Stimulated activated CD4-positive, alpha-beta T cell treated with anti-CD3 and anti-CD28 coated beads, Interleukin-15, amount 100 ng/mL, for 48 hours (primary cell): ENCODE data around the gene PCDHB13.
"Not testable (repeated sequence)": the region's sequence is repeated elsewhere in the genome, so short reads cannot be mapped to it uniquely, and the experiment has no call there.

Source experiments
- DNase-seq, 2 donors: peaks; one replicate each; pipeline ENCODE4 v3.0.0-alpha.2; 2020; ENCODE audit warnings: low read depth in 2 of 2

PCDHB13 gene

DNA sequence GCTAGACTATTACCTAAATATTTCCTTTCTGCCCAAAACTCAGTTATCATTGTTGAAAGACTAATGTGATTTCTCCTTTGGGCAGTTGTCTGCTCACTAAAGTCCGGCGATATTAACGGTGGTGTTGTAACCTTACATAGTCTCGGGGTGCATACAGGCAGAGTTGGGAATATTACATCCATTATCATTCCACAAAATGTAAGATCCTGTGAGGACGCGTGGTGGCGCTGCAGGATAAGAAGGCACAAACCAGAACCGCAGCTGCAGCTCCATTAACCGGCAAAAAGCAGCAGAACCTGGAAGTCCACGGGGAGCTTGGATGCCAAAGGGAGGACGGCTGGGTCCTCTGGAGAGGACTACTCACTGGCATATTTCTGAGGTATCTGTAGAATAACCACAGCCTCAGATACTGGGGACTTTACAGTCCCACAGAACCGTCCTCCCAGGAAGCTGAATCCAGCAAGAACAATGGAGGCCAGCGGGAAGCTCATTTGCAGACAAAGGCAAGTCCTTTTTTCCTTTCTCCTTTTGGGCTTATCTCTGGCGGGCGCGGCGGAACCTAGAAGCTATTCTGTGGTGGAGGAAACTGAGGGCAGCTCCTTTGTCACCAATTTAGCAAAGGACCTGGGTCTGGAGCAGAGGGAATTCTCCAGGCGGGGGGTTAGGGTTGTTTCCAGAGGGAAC lies at the start of gene PCDHB13:
TSS of gene PCDHB13 (plus strand) at position 264 of the 684 bp plus-strand sequence. CDS start at position 469, 205 bp downstream.
- not testable (repeated sequence) for DNase-seq

DNA sequence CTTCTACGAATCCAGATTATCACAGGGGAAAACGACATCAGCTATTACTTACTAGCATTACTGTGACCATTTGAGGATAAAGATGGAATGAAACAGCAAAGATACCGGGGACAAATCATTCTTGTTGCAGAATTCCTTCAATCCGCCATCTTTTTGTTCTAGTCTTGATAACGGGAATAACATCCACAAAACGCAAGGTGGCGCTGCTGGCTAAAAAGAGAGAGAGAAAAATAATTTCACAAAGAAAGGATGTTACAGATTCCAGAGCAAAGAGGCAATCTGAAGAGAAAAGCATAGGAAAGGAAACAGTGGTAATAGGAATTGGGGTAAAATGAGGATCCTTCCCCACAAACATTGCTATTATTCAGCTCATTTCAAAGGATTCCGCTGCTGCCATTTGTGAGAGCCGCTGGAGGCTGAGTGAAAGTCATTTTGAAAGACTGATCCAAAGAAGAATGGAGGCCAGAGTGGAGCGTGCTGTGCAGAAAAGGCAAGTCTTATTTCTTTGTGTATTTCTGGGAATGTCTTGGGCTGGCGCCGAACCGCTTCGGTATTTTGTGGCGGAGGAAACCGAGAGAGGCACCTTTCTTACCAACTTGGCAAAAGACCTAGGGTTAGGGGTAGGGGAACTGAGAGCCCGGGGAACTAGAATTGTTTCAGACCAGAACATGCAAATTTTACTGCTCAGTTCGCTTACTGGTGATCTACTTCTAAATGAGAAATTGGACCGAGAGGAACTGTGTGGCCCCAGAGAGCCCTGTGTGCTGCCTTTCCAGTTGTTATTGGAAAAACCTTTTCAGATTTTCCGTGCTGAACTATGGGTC lies 41.1 kb upstream of the PCDHB13 start, which contains the start of gene PCDHB7:
TSS of gene PCDHB7 (plus strand) at position 264 of the 824 bp plus-strand sequence. CDS start at position 456, 192 bp downstream.
- DNase-seq = no peak

DNA sequence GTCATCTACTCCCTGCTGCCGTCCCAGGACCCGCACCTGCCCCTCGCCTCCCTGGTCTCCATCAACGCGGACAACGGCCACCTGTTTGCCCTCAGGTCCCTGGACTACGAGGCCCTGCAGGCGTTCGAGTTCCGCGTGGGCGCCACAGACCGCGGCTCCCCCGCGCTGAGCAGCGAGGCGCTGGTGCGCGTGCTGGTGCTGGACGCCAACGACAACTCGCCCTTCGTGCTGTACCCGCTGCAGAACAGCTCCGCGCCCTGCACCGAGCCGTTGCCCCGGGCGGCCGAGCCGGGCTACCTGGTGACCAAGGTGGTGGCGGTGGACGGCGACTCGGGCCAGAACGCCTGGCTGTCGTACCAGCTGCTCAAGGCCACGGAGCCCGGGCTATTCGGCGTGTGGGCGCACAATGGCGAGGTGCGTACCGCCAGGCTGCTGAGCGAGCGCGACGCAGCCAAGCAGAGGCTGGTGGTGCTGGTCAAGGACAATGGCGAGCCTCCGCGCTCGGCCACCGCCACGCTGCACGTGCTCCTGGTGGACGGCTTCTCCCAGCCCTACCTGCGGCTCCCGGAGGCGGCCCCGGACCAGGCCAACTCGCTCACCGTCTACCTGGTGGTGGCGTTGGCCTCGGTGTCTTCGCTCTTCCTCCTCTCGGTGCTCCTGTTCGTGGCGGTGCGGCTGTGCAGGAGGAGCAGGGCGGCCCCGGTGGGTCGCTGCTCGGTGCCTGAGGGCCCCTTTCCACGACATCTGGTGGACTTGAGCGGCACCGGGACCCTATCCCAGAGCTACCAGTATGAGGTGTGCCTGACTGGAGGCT lies 39.2 kb upstream of the PCDHB13 start:
- not testable (repeated sequence) for DNase-seq

DNA sequence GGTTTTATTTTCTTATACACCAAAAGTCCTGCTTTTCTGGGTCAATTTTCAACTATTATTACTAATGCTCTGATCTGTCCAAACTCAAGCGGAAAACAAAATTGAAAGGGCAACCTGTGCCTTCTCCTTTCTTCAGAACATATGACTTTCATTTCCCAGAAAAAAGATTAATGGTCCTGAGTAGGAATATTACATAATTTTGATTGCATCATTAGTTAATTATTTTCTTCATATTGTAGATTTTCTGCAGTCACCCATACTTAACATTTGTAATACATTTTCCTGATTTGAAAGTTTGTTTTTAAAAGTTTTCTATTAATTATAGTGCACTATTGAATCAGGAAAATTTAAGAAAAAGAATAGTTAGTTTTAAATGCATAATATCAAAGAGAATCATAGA lies 37.8 kb upstream of the PCDHB13 start:
- DNase-seq = no peak

DNA sequence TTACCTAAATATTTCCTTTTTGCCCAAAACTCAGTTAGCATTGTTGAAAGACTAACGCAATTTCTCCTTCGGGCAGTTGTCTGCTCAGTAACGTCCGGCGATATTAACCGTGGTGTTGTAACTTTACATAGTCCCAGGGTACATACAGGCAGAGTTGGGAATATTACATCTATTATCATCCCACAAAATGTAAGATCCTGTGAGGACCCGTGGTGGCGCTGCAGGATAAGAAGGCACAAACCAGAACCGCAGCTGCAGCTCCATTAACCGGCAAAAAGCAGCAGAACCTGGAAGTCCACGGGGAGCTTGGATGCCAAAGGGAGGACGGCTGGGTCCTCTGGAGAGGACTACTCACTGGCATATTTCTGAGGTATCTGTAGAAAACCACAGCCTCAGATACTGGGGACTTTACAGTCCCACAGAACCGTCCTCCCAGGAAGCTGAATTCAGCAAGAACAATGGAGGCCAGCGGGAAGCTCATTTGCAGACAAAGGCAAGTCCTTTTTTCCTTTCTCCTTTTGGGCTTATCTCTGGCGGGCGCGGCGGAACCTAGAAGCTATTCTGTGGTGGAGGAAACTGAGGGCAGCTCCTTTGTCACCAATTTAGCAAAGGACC lies 36.0 kb upstream of the PCDHB13 start, which contains the start of gene PCDHB8:
TSS of gene PCDHB8 (plus strand) at position 214 of the 615 bp plus-strand sequence. CDS start at position 459, 245 bp downstream.
- not testable (repeated sequence) for DNase-seq

DNA sequence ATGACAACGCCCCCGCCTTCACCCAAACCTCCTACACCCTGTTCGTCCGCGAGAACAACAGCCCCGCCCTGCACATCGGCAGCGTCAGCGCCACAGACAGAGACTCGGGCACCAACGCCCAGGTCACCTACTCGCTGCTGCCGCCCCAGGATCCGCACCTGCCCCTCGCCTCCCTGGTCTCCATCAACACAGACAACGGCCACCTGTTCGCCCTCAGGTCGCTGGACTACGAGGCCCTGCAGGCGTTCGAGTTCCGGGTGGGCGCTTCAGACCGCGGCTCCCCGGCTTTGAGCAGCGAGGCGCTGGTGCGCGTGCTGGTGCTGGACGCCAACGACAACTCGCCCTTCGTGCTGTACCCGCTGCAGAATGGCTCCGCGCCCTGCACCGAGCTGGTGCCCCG lies 34.3 kb upstream of the PCDHB13 start:
- DNase-seq = not testable (repeated sequence)

DNA sequence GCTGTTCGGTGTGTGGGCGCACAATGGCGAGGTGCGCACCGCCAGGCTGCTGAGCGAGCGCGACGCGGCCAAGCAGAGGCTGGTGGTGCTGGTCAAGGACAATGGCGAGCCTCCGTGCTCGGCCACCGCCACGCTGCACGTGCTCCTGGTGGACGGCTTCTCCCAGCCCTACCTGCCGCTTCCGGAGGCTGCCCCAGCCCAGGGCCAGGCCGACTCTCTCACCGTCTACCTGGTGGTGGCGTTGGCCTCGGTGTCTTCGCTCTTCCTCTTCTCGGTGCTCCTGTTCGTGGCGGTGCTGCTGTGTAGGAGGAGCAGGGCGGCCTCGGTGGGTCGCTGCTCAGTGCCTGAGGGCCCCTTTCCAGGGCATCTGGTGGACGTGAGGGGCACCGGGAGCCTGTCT lies 33.8 kb upstream of the PCDHB13 start:
- not testable (repeated sequence) for DNase-seq

DNA sequence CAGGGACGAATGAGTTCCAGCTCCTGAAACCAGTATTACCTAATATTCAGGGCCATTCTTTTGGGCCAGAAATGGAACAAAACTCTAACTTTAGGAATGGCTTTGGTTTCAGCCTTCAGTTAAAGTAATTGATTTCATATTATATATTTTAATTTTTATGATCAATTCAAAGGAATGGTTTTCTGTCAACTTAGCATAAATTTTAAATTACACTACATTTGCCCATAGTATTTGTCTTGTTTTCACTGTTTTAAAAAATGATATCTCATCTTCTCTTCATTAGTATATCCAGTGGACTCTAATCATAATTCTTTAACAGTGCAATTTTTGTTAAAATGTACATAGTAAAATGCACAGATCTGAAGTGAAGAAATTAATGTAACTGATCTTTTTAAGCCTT lies 33.4 kb upstream of the PCDHB13 start:
- DNase-seq = no peak

DNA sequence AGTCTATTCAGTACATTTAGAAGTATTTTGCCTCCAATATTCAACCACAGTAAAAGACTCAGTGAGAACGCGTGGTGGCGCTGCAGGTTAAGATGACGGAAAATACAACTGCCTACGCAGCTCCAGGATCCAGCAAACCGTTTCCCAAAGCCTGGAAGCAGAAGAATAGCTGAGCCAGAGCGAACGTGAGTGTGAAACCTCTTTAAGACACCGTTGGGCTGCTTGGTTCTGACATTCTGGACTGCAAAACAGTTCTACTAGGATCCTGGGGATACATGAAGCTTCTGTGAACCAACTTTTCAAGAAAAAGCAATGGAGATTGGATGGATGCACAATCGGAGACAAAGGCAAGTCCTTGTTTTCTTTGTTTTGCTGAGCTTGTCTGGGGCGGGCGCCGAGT lies 31.5 kb upstream of the PCDHB13 start, which contains the start of gene PCDHB16:
TSS of gene PCDHB16 (plus strand) at position 140 of the 400 bp plus-strand sequence. CDS start at position 313, 173 bp downstream.
- DNase-seq = no peak

DNA sequence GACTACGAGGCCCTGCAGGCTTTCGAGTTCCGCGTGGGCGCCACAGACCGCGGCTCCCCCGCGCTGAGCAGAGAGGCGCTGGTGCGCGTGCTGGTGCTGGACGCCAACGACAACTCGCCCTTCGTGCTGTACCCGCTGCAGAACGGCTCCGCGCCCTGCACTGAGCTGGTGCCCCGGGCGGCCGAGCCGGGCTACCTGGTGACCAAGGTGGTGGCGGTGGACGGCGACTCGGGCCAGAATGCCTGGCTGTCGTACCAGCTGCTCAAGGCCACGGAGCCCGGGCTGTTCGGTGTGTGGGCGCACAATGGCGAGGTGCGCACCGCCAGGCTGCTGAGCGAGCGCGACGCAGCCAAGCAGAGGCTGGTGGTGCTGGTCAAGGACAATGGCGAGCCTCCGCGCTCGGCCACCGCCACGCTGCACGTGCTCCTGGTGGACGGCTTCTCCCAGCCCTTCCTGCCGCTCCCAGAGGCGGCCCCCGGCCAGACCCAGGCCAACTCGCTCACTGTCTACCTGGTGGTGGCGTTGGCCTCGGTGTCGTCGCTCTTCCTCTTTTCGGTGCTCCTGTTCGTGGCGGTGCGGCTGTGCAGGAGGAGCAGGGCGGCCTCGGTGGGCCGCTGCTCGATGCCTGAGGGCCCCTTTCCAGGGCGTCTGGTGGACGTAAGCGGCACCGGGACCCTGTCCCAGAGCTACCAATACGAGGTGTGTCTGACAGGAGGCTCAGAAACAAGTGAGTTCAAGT lies 29.4 kb upstream of the PCDHB13 start:
- not testable (repeated sequence) for DNase-seq

DNA sequence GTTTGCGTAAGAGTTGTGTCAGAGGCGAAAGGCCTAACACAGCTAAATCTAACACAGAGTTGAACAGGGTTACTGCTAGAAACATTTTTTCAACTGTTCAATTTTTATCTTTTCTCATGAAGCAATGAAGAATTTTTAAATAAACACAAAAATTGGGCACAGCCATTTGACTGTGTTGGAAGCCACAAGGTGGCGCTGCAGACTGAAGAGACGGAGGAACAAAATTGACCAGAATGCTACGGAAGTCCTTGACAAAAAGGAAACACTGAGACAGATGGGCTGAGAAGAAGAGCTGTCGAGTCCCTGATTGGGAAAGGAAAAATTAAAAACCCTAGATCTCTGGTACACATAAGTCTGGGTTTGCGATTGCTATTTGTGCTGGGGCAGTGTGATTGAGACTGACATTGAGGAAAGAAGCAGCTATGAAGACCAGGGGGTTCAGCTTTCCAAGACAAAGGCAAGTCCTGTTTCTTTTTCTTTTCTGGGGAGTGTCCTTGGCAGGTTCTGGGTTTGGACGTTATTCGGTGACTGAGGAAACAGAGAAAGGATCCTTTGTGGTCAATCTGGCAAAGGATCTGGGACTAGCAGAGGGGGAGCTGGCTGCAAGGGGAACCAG lies 26.7 kb upstream of the PCDHB13 start, which contains the start of gene PCDHB9:
TSS of gene PCDHB9 (plus strand) at position 265 of the 616 bp plus-strand sequence. CDS start at position 423, 158 bp downstream.
- peak in 1 of 2 donors; percentile 11 for DNase-seq

DNA sequence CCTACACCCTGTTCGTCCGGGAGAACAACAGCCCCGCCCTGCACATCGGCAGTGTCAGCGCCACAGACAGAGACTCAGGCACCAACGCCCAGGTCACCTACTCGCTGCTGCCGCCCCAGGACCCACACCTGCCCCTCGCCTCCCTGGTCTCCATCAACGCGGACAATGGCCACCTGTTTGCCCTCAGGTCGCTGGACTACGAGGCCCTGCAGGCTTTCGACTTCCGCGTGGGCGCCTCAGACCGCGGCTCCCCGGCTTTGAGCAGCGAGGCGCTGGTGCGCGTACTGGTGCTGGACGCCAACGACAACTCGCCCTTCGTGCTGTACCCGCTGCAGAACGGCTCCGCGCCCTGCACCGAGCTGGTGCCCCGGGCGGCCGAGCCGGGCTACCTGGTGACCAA lies 25.0 kb upstream of the PCDHB13 start:
- DNase-seq = not testable (repeated sequence)

DNA sequence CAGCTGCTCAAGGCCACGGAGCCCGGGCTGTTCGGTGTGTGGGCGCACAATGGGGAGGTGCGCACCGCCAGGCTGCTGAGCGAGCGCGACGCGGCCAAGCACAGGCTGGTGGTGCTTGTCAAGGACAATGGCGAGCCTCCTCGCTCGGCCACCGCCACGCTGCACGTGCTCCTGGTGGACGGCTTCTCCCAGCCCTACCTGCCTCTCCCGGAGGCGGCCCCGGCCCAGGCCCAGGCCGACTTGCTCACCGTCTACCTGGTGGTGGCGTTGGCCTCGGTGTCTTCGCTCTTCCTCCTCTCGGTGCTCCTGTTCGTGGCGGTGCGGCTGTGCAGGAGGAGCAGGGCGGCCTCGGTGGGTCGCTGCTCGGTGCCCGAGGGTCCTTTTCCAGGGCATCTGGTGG lies 24.6 kb upstream of the PCDHB13 start:
- DNase-seq = not testable (repeated sequence)

DNA sequence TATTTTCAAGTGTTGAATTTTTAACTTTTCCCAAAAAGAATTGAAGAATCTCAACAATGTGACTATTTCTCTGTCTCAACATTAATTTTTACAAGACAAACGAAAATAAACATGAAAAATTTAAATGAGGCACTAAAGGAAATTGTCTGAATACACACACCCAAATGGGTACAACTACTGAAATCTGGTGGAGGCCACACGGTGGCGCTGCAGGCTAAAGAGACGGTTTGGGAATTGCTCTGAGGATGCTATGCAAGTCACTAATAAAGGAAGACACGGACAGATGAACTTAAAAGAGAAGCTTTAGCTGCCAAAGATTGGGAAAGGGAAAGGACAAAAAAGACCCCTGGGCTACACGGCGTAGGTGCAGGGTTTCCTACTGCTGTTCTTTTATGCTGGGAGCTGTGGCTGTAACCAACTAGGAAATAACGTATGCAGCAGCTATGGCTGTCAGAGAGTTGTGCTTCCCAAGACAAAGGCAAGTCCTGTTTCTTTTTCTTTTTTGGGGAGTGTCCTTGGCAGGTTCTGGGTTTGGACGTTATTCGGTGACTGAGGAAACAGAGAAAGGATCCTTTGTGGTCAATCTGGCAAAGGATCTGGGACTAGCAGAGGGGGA lies 21.5 kb upstream of the PCDHB13 start, which contains the start of gene PCDHB10:
TSS of gene PCDHB10 (plus strand) at position 244 of the 616 bp plus-strand sequence. CDS start at position 444, 200 bp downstream.
- no peak for DNase-seq

DNA sequence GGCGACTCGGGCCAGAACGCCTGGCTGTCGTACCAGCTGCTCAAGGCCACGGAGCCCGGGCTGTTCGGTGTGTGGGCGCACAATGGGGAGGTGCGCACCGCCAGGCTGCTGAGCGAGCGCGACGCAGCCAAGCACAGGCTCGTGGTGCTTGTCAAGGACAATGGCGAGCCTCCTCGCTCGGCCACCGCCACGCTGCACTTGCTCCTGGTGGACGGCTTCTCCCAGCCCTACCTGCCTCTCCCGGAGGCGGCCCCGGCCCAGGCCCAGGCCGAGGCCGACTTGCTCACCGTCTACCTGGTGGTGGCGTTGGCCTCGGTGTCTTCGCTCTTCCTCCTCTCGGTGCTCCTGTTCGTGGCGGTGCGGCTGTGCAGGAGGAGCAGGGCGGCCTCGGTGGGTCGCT lies 19.4 kb upstream of the PCDHB13 start:
- not testable (repeated sequence) for DNase-seq

DNA sequence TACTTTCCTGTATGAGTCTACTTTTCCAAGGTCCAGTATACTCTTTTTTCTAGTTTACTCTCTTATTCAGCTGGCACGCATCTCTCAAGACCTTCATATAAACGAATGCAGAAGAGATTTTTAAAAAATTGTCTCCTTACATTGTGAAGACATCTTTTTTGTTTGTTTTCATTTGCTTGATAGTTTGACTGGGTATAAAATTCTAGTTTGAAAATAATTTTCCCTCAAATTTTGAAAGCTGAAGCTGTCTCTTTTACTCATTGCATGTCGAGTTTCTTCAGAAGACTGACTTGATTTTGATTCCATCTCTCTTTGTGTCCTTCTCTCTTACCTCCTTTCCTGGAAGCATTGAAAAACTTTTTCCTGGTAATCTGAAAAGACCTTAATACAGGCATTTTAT lies 17.4 kb upstream of the PCDHB13 start:
- no peak for DNase-seq

DNA sequence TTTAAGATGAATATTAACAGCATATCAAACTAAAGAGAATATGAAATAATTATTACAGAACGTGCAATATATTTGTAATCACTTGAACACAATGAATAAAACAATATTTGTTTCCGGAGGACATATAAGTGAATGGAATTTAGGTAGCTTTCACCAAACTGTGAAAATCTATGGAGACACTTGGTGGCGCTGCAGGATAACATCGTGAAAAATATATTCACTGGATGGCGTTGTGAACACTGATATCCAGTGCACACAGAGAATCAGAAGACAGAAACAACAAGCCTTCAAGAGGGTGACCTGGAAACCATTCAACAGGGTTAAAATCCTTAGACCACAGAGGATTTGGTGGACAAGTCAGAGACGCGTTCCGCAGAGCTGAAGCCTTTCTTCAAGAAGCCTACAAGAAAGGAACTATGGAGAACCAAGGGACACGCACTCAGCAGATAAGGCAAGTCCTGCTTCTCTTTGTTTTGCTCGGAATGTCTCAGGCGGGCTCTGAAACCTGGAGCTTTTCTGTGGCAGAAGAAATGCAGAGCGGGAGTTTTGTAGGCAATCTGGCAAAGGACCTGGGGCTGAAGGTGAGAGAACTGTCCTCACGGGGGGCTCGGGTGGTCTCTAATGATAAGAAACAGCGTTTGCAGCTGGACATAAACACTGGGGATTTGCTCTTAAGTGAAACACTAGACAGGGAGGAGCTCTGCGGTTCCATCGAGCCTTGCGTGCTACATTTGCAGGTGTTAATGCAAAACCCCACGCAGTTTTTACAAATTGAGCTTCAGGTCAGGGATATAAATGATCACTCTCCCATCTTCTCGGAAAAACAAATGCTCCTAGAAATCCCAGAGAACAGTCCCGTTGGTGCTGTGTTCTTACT lies 14.1 kb upstream of the PCDHB13 start, which contains the start of gene PCDHB11:
TSS of gene PCDHB11 (plus strand) at position 269 of the 877 bp plus-strand sequence. CDS start at position 417, 148 bp downstream.
- DNase-seq = no peak

DNA sequence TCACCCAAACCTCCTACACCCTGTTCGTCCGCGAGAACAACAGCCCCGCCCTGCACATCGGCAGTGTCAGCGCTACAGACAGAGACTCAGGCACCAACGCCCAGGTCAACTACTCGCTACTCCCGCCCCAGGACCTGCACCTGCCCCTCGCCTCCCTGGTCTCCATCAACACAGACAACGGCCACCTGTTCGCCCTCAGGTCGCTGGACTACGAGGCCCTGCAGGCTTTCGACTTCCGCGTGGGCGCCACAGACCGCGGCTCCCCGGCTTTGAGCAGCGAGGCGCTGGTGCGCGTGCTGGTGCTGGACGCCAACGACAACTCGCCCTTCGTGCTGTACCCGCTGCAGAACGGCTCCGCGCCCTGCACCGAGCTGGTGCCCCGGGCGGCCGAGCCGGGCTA lies 12.6 kb upstream of the PCDHB13 start:
- DNase-seq = not testable (repeated sequence)
